GM23248 (cell line): ENCODE measurements around the gene FKBP6.
"Not testable (repeated sequence)": the region's sequence is repeated elsewhere in the genome, so short reads cannot be mapped to it uniquely, and the experiment has no call there.

Experiments
- EZH2 ChIP-seq: fragments of 200-600 bp; sonication (generic); IDR thresholded peaks from 2 replicates; pipeline ENCODE4 v1.6.1; 2018; ENCODE audit warnings: antibody characterized with exemption, mild to moderate bottlenecking; ENCODE audit not compliant: insufficient read depth, poor library complexity, severe bottlenecking
- EZH2phosphoT487 ChIP-seq: fragments of 200-600 bp; sonication (generic); IDR thresholded peaks from 2 replicates; pipeline ENCODE4 v1.6.1; 2018; ENCODE audit warnings: antibody characterized with exemption, moderate library complexity, mild to moderate bottlenecking, low read depth; ENCODE audit not compliant: insufficient read depth

GRCh38 chr7:73299812-73300211, 28.1 kb upstream of the FKBP6 start:
- TF ChIP-seq EZH2, EZH2phosphoT487: not testable (repeated sequence)
